ENCODE results near the gene FAM200A. TPM values are rescaled to one million over a fixed set of nuclear protein-coding genes. Genes with fewer than 3 reads are reported as not detected.

Gene FAM200A
- total RNA-seq, 1 experiment from 2014 or later = 6.5 TPM

DNA sequence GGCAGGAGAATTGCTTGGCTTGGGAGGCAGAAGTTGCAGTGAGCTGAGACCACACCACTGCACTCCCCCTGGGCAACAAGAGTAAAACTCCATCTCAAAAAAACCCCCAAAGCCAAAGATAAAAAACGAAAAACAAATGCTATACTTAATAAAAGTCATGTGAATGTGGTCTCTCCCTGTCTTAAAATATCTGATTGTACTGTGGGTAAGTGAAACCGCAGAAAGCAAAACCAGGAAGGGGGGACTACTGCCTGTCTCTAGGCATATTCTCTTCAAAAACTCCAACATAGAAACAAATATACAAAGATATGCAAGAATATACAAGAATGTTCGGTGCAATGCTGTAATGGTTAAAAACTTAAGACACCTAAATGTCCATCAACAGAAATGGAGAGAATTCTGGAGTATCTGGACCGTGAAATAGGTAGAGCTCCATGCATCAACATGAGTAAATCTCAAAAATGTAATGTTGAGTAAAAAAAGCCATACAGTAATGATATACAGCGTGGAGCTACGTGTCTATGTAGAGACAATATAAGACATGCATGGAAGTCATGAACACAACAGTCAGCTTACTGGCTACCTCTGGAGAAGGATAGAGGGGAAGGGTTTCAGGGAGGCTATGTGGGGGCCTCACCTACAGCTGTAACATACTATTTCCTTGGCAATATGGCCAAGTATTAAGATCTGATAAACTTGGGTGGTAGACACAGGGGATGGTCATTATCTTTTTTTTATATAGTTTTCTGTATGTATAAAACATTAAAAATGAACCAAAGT lies 54.0 kb downstream of the FAM200A start:
- no peak overlapping the region for H3K27ac ChIP-seq (ENCODE audit: low read length)
- H3K79me2 ChIP-seq (ENCODE audit: low read length) = peaks cover 65% of the 10 kb centered on the region
- H3K4me3 ChIP-seq (ENCODE audit: low read length) = peak overlapping the region; percentile 94
- peaks cover 47% of the 10 kb centered on the region for H3K36me3 ChIP-seq (ENCODE audit: insufficient read depth, low read length)
- peaks cover 28% of the 10 kb centered on the region for H3K9me3 ChIP-seq (ENCODE audit: low read length)
- H4K20me1 ChIP-seq (ENCODE audit: insufficient read depth, low read depth, low read length) = peaks cover 3% of the 10 kb centered on the region; the same call in 1 of the 2 replicates
- no peaks in the 10 kb centered on the region for H3K9me2 ChIP-seq (replicated peaks; ENCODE audit: insufficient read depth, low read length)
- peaks cover 17% of the 10 kb centered on the region for H3K4me1 ChIP-seq (ENCODE audit: low read length)
- no peak overlapping the region for H3K9ac ChIP-seq (ENCODE audit: low read length)
- H2AFZ ChIP-seq (ENCODE audit: low read length) = no peak overlapping the region
- DNase-seq = no peak
- peak overlapping the region; percentile 80 for H3K4me2 ChIP-seq (ENCODE audit: low read depth, low read length, poor library complexity, severe bottlenecking)
- H3K27me3 ChIP-seq (ENCODE audit: low read length) = no peaks in the 10 kb centered on the region

Other genes starting within 250 kb of the FAM200A start
- 36.8 and 39.4 TPM in 2 replicates for gene ARPC1A, start 226.2 kb downstream of the FAM200A start, total RNA-seq (2014; rRNA removed; shearing (Covaris generic); ENCODE audit: low replicate concordance)
- 146 and 305 TPM in 2 replicates for gene ARPC1B, start 177.4 kb downstream of the FAM200A start, total RNA-seq (2014; rRNA removed; shearing (Covaris generic); ENCODE audit: low replicate concordance)
- 14.2 and 43.0 TPM in 2 replicates for gene PDAP1, start 143.5 kb downstream of the FAM200A start, total RNA-seq (2014; rRNA removed; shearing (Covaris generic); ENCODE audit: low replicate concordance)
- gene BUD31, start 143.1 kb downstream of the FAM200A start, total RNA-seq (2014; rRNA removed; shearing (Covaris generic); ENCODE audit: low replicate concordance) = 63.7 and 81.8 TPM in 2 replicates
- gene PTCD1, start 113.3 kb downstream of the FAM200A start, total RNA-seq (2014; rRNA removed; shearing (Covaris generic); ENCODE audit: low replicate concordance) = 2.5 and 7.6 TPM in 2 replicates
- gene CPSF4, start 113.2 kb downstream of the FAM200A start, total RNA-seq (2014; rRNA removed; shearing (Covaris generic); ENCODE audit: low replicate concordance) = 48.7 and 63.6 TPM in 2 replicates
- 653 and 873 TPM in 2 replicates for gene ATP5MF, start 85.9 kb downstream of the FAM200A start, total RNA-seq (2014; rRNA removed; shearing (Covaris generic); ENCODE audit: low replicate concordance)
- 29.0 and 33.0 TPM in 2 replicates for gene ZNF789, start 79.2 kb downstream of the FAM200A start, total RNA-seq (2014; rRNA removed; shearing (Covaris generic); ENCODE audit: low replicate concordance)
- gene ZNF394, start 51.8 kb downstream of the FAM200A start, total RNA-seq (2014; rRNA removed; shearing (Covaris generic); ENCODE audit: low replicate concordance) = 40.4 and 40.8 TPM in 2 replicates
- 11.9 and 14.5 TPM in 2 replicates for gene ZKSCAN5, start 47.5 kb downstream of the FAM200A start, total RNA-seq (2014; rRNA removed; shearing (Covaris generic); ENCODE audit: low replicate concordance)
- 169 TPM in 2 replicates for gene ZNF655, start 6.5 kb upstream of the FAM200A start, total RNA-seq (2014; rRNA removed; shearing (Covaris generic); ENCODE audit: low replicate concordance)
- gene TMEM225B, start 46.2 kb upstream of the FAM200A start, total RNA-seq (2014; rRNA removed; shearing (Covaris generic); ENCODE audit: low replicate concordance) = 1.6 TPM in 1 of 2 replicates, not detected in the other
- 12.3 and 22.1 TPM in 2 replicates for gene ZSCAN25, start 64.8 kb upstream of the FAM200A start, total RNA-seq (2014; rRNA removed; shearing (Covaris generic); ENCODE audit: low replicate concordance)
- not detected in 2 replicates for gene CYP3A5, start 127.9 kb upstream of the FAM200A start, total RNA-seq (2014; rRNA removed; shearing (Covaris generic); ENCODE audit: low replicate concordance)
- gene CYP3A7, start 183.1 kb upstream of the FAM200A start, total RNA-seq (2014; rRNA removed; shearing (Covaris generic); ENCODE audit: low replicate concordance) = not detected in 2 replicates
- gene CYP3A4, start 232.1 kb upstream of the FAM200A start, total RNA-seq (2014; rRNA removed; shearing (Covaris generic); ENCODE audit: low replicate concordance) = not detected in 2 replicates